HG02981 (cell line): Measurements from ENCODE around the gene ENPP6.
"Not testable (repeated sequence)": the region's sequence is repeated elsewhere in the genome, so short reads cannot be mapped to it uniquely, and the experiment has no call there.

ENCODE experiments used
- ATAC-seq: cut with Tn5 transposase; IDR thresholded peaks from one replicate; pipeline ENCODE4 v1.9.1; 2021; ENCODE audit warnings: mild to moderate bottlenecking, moderate library complexity; ENCODE audit not compliant: unreplicated experiment

Gene ENPP6

GRCh38 chr4:184066584-184067300, 150.9 kb downstream of the ENPP6 start:
- no peak for ATAC-seq

- ATAC-seq: no peak
These were observed 152.8 kb downstream of the ENPP6 start for GRCh38 chr4:184064877-184065276.

- ATAC-seq: no peak
These were observed 154.9 kb downstream of the ENPP6 start for GRCh38 chr4:184062769-184063168.

- ATAC-seq: no peak
These were observed 156.1 kb downstream of the ENPP6 start for GRCh38 chr4:184061582-184061981.

- no peak for ATAC-seq
These were observed 158.6 kb downstream of the ENPP6 start for GRCh38 chr4:184059099-184059498.

GRCh38 chr4:184058026-184058425, 159.6 kb downstream of the ENPP6 start:
- ATAC-seq: no peak

GRCh38 chr4:184056877-184057276, 160.8 kb downstream of the ENPP6 start:
- ATAC-seq: no peak

- ATAC-seq: no peak
These were observed 164.2 kb downstream of the ENPP6 start for GRCh38 chr4:184053434-184053833.

- no peak for ATAC-seq
These were observed 165.1 kb downstream of the ENPP6 start for GRCh38 chr4:184052616-184053015.

- ATAC-seq: not testable (repeated sequence)
These were observed 166.4 kb downstream of the ENPP6 start for GRCh38 chr4:184051262-184051661.

GRCh38 chr4:184046148-184046547, 171.5 kb downstream of the ENPP6 start:
- ATAC-seq: no peak

- no peak for ATAC-seq
These were observed 176.5 kb downstream of the ENPP6 start for GRCh38 chr4:184041156-184041555.

- ATAC-seq: no peak
These were observed 177.7 kb downstream of the ENPP6 start for GRCh38 chr4:184039963-184040383.
